ENCODE results near the gene SVOPL. TPM values are rescaled to one million over a fixed set of nuclear protein-coding genes. Genes with fewer than 3 reads are reported as not detected.

The SVOPL gene
- total RNA-seq: 0.24 and 1.1 TPM in 2 replicates
- 0.44 and 0.95 TPM in 2 replicates for polyA plus RNA-seq

GRCh38 chr7:138700857-138701536 lies at the start of gene SVOPL:
Gene SVOPL (minus strand): TSS chr7:138701362. CDS start chr7:138679045, 22,317 bp downstream.
- WGBS (ENCODE audit: low lambda C conversion rate, missing lambda C conversion rate): 74% methylated on average over 7 of the region's 7 CpGs
- H3K27ac ChIP-seq: no peak within 1 kb of the TSS

GRCh38 chr7:138750473-138750872 lies 49.3 kb upstream of the SVOPL start:
- H3K4me2 ChIP-seq: no peak overlapping the region
- WGBS (ENCODE audit: low lambda C conversion rate, missing lambda C conversion rate): 98% methylated on average over 15 of the region's 15 CpGs

More at GRCh38 chr7:138700857-138701536, at the start of gene SVOPL:
- TF ChIP-seq EZH2 (IDR thresholded peaks at IDR 0.05; ENCODE audit: borderline replicate concordance): no peak
- no peak for TF ChIP-seq EZH2phosphoT487 (IDR thresholded peaks at IDR 0.05; ENCODE audit: low read depth, severe bottlenecking, unreplicated experiment)
- TF ChIP-seq CTCF (IDR thresholded peaks at IDR 0.05; ENCODE audit: poor library complexity): no peak
- Histone ChIP-seq H3K4me1 (ENCODE audit: insufficient read depth) (no peaks in the 10 kb centered on the region), H3K4me2 (no peak within 1 kb of the TSS), H3K36me3 (replicated peaks; ENCODE audit: insufficient read depth, low read depth) (no peaks in the 10 kb centered on the region), H3K9me3 (ENCODE audit: low read depth) (no peaks in the 10 kb centered on the region), H3K9me2 (replicated peaks; ENCODE audit: insufficient read depth) (no peaks in the 10 kb centered on the region), H3K79me2 (no peaks in the 10 kb centered on the region), H3K4me3 (no peak within 1 kb of the TSS), H3K27me3 (no peaks in the 10 kb centered on the region), H4K20me1 (ENCODE audit: insufficient read depth, poor library complexity, severe bottlenecking) (no peaks in the 10 kb centered on the region), H2AFZ (no peak within 1 kb of the TSS)
- no peak for DNase-seq (ENCODE audit: low spot score)

GRCh38 chr7:138749960-138750359 lies 48.8 kb upstream of the SVOPL start:
- H3K4me3 ChIP-seq: no peak overlapping the region
- no peak overlapping the region for H2AFZ ChIP-seq
- H3K4me2 ChIP-seq: no peak overlapping the region
- no peaks in the 10 kb centered on the region for H3K79me2 ChIP-seq
- no peaks in the 10 kb centered on the region for H3K9me2 ChIP-seq (replicated peaks; ENCODE audit: insufficient read depth)
- H4K20me1 ChIP-seq (ENCODE audit: insufficient read depth, poor library complexity, severe bottlenecking): no peaks in the 10 kb centered on the region
- no peaks in the 10 kb centered on the region for H3K36me3 ChIP-seq (replicated peaks; ENCODE audit: insufficient read depth, low read depth)
- 69% methylated on average over 3 of the region's 3 CpGs for WGBS (ENCODE audit: low lambda C conversion rate, missing lambda C conversion rate)
- DNase-seq (ENCODE audit: low spot score): no peak
- peaks cover 1% of the 10 kb centered on the region for H3K4me1 ChIP-seq (ENCODE audit: insufficient read depth)
- no peak for TF ChIP-seq CTCF (IDR thresholded peaks at IDR 0.05; ENCODE audit: poor library complexity)
- TF ChIP-seq EZH2 (IDR thresholded peaks at IDR 0.05; ENCODE audit: borderline replicate concordance): no peak
- no peak for TF ChIP-seq EZH2phosphoT487 (IDR thresholded peaks at IDR 0.05; ENCODE audit: low read depth, severe bottlenecking, unreplicated experiment)
- H3K27ac ChIP-seq: no peak overlapping the region
- H3K9me3 ChIP-seq (ENCODE audit: low read depth): no peaks in the 10 kb centered on the region
- no peaks in the 10 kb centered on the region for H3K27me3 ChIP-seq

More at GRCh38 chr7:138750473-138750872, 49.3 kb upstream of the SVOPL start:
- no peaks in the 10 kb centered on the region for H3K9me3 ChIP-seq (ENCODE audit: low read depth)
- H4K20me1 ChIP-seq (ENCODE audit: insufficient read depth, poor library complexity, severe bottlenecking): no peaks in the 10 kb centered on the region
- DNase-seq (ENCODE audit: low spot score): no peak
- no peak overlapping the region for H3K27ac ChIP-seq
- H3K4me3 ChIP-seq: no peak overlapping the region
- no peak for TF ChIP-seq EZH2phosphoT487 (IDR thresholded peaks at IDR 0.05; ENCODE audit: low read depth, severe bottlenecking, unreplicated experiment)
- no peak for TF ChIP-seq CTCF (IDR thresholded peaks at IDR 0.05; ENCODE audit: poor library complexity)
- TF ChIP-seq EZH2 (IDR thresholded peaks at IDR 0.05; ENCODE audit: borderline replicate concordance): no peak
- no peaks in the 10 kb centered on the region for H3K79me2 ChIP-seq
- H3K27me3 ChIP-seq: no peaks in the 10 kb centered on the region
- no peaks in the 10 kb centered on the region for H3K36me3 ChIP-seq (replicated peaks; ENCODE audit: insufficient read depth, low read depth)
- H3K9me2 ChIP-seq (replicated peaks; ENCODE audit: insufficient read depth): no peaks in the 10 kb centered on the region
- no peak overlapping the region for H2AFZ ChIP-seq
- peaks cover 6% of the 10 kb centered on the region for H3K4me1 ChIP-seq (ENCODE audit: insufficient read depth)

All from hepatocyte (in vitro differentiated cells).